Erythroblast (primary cell): ENCODE measurements around the gene AGO3.

Experiments used
- GATA1 ChIP-seq: IDR thresholded peaks from 2 replicates; pipeline ENCODE4 v1.6.1; 2011; ENCODE audit warnings: low read depth, mild to moderate bottlenecking, control low read depth, low read length, moderate library complexity
- POLR2A ChIP-seq: IDR thresholded peaks from 2 replicates; pipeline ENCODE4 v1.6.1; 2011; ENCODE audit warnings: mild to moderate bottlenecking, low read length

DNA sequence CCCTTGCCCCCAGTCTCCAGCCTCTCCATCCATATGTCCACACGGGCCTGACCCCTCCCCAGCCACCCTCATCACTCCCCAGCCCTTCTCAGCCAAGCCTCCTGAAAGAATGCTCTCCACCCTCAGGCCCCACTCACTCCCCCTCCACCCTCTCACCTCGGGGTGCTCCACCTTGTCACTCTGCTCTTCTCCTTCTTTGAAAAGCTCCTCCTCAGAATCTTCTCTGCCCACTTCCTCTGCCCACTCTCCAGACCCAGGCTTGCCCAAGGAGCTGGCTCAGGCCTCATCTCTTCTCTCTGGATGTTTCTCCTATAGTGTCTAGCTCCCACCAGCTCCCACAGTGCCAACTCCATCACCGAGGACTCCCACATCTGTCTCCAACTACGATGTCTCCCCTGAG lies 180.2 kb downstream of the AGO3 start:
- TF ChIP-seq POLR2A (no peak), GATA1 (no peak)
